Mammary epithelial cell (primary cell): ENCODE data around the gene KCNJ1.

ENCODE experiments used
- CTCF ChIP-seq, 2 donors: IDR thresholded peaks in 1 of 2; conservative IDR thresholded peaks in 1 of 2; 2 replicates each; pipeline ENCODE4 v1.5.1; 2011 to 2012; ENCODE audit warnings: inconsistent platforms in 2 of 2, low read length in 2 of 2, mild to moderate bottlenecking in 2 of 2, control low read depth in 1 of 2, low read depth in 1 of 2; ENCODE audit not compliant: insufficient read depth in 1 of 2; ENCODE audit errors: extremely low read depth in 1 of 2
- EZH2 ChIP-seq: IDR thresholded peaks from 2 replicates; pipeline ENCODE4 v1.6.1; 2012; ENCODE audit warnings: low read length, inconsistent platforms, borderline replicate concordance

GRCh38 chr11:128831174-128832120 is 35.6 kb downstream of the KCNJ1 start:
- peak; percentile 76 to 85 for TF ChIP-seq CTCF (conservative IDR thresholded peaks at IDR 0.05 in 1 of 2, IDR thresholded peaks at IDR 0.05 in 1 of 2; ENCODE audit: extremely low read depth in 1 of 2, insufficient read depth in 1 of 2, low read depth in 1 of 2, low read length in 2 of 2)
- no peak for TF ChIP-seq EZH2
